K562 (cell line): ENCODE data around the gene SCFD2. TPM values are rescaled to one million over a fixed set of nuclear protein-coding genes. Genes with fewer than 3 reads are reported as not detected.

ENCODE experiments used
- AFF1 ChIP-seq, 2 experiments: fragments of 450-650 bp; IDR thresholded peaks; 2 replicates each; pipeline ENCODE4 v1.6.1; 2018; ENCODE audit warnings: mild to moderate bottlenecking in 2 of 2, low read depth in 1 of 2; ENCODE audit not compliant: partially characterized antibody in 2 of 2
- CBX1 ChIP-seq: sonication (generic); IDR thresholded peaks from 2 replicates; pipeline ENCODE4 v1.6.1; 2016; ENCODE audit warnings: antibody characterized with exemption, low read depth, mild to moderate bottlenecking
- CTCF ChIP-seq, 3 experiments: IDR thresholded peaks in 2 of 3; conservative IDR thresholded peaks in 1 of 3; 2 replicates each; pipeline ENCODE4 v1.5.1; 2011 to 2012; ENCODE audit warnings: low read length in 3 of 3, mild to moderate bottlenecking in 3 of 3, control low read depth in 2 of 3, improper control_type of control experiment in 1 of 3, inconsistent platforms in 1 of 3, low read depth in 1 of 3, mixed read lengths in 1 of 3, moderate library complexity in 1 of 3; ENCODE audit not compliant: insufficient read depth in 2 of 3
- HMGXB4 ChIP-seq: sonication (generic); formaldehyde crosslinking; IDR thresholded peaks from 2 replicates; pipeline ENCODE4 v1.8.1; 2023; ENCODE audit warnings: mild to moderate bottlenecking, missing genetic modification reagents
- HNRNPL ChIP-seq: fragments of 200-400 bp; formaldehyde crosslinking; IDR thresholded peaks from 2 replicates; pipeline ENCODE4 v1.6.1; 2017; ENCODE audit warnings: low read depth, mild to moderate bottlenecking, low read length
- MIER1 ChIP-seq: fragments of 450-650 bp; IDR thresholded peaks from 2 replicates; pipeline ENCODE4 v1.6.1; 2016; ENCODE audit warnings: antibody characterized with exemption, mild to moderate bottlenecking, low read depth
- NCOA1 ChIP-seq: fragments of 450-650 bp; IDR thresholded peaks from 2 replicates; pipeline ENCODE4 v1.6.1; 2016; ENCODE audit warnings: low read depth
- NFIX ChIP-seq: fragments of 250-450 bp; sonication (Bioruptor Pico); IDR thresholded peaks from 2 replicates; pipeline ENCODE4 v1.4.0; 2020; ENCODE audit warnings: low read depth, mild to moderate bottlenecking, moderate library complexity
- RBM17 ChIP-seq: fragments of 200-400 bp; formaldehyde crosslinking; IDR thresholded peaks from 2 replicates; pipeline ENCODE4 v1.6.1; 2017; ENCODE audit warnings: low read depth, mild to moderate bottlenecking, low read length, borderline replicate concordance
- ZBTB2 ChIP-seq: fragments of 450-650 bp; IDR thresholded peaks from 2 replicates; pipeline ENCODE4 v1.6.1; 2016; ENCODE audit warnings: antibody characterized with exemption
- ZBTB5 ChIP-seq: fragments of 450-650 bp; IDR thresholded peaks from 2 replicates; pipeline ENCODE4 v1.6.1; 2017; ENCODE audit warnings: antibody characterized with exemption
- ZNF280B ChIP-seq: fragments of 250-450 bp; sonication (Bioruptor Pico); IDR thresholded peaks from 2 replicates; pipeline ENCODE4 v1.5.1; 2021; ENCODE audit warnings: mild to moderate bottlenecking
- polyA plus RNA-seq, 8 experiments: library from polyadenylated mRNA; depleted of rRNA in 4 of 8; stranded (reverse) in 5 of 8; unstranded in 3 of 8; fragments of >200 nt; fragmentation: Nextera tagmentation in 2 of 8; fragmentation: Illumina TruSeq in 1 of 8; extraction: Ambion mirVana in 2 of 8; extraction: Trizol in 1 of 8; gene quantifications; 2 replicates each; pipeline versions ENCODE4 v1.2.1 to v1.2.3, GENCODE V29; 2011 to 2014; ENCODE audit warnings: inconsistent platforms in 1 of 8, missing spikeins in 1 of 8
- total RNA-seq, 7 experiments: library from RNA; depleted of rRNA in 6 of 7; stranded (reverse); fragments of >200 nt in 6 of 7; fragmentation: Illumina TruSeq in 2 of 7; extraction: Trizol in 2 of 7; gene quantifications; 2 replicates each; pipeline versions ENCODE4 v1.2.1 to v1.2.3, GENCODE V29; 2011 to 2021; ENCODE audit warnings: low replicate concordance in 1 of 7

The SCFD2 gene
- total and polyA plus RNA-seq, 9 of the 15 experiments (the other 6 are each of a cell fraction or from before 2014, with no cell fraction given) = 5.7 to 30.3 (median 22.8) TPM

GRCh38 chr4:53039741-53040458 is 326.0 kb downstream of the SCFD2 start (continued):
- TF ChIP-seq ZNF280B (CRISPR knock-in tag) (no peak), NCOA1 (no peak), NFIX (CRISPR knock-in tag) (no peak), CTCF (IDR thresholded peaks at IDR 0.05 in 2 of 3, conservative IDR thresholded peaks at IDR 0.05 in 1 of 3; ENCODE audit: insufficient read depth in 2 of 3, low read depth in 1 of 3, low read length in 3 of 3) (peak in 2 of 3 experiments; percentile 11 to 44; a peak in 2 of 6 replicates), HMGXB4 (CRISPR knock-in tag) (no peak), RBM17 (no peak), HNRNPL (no peak), ZBTB5 (no peak), AFF1 (IDR thresholded peaks at IDR 0.05; ENCODE audit: low read depth in 1 of 2, partially characterized antibody in 2 of 2) (no peak), CBX1 (no peak), ZBTB2 (no peak; the same call in 1 of the 2 replicates), MIER1 (no peak)
